ENCODE data around the gene SLC6A19. TPM values are rescaled to one million over a fixed set of nuclear protein-coding genes. Genes with fewer than 3 reads are reported as not detected.

SLC6A19 gene
- total RNA-seq, 1 experiment from 2014 or later = not detected

DNA sequence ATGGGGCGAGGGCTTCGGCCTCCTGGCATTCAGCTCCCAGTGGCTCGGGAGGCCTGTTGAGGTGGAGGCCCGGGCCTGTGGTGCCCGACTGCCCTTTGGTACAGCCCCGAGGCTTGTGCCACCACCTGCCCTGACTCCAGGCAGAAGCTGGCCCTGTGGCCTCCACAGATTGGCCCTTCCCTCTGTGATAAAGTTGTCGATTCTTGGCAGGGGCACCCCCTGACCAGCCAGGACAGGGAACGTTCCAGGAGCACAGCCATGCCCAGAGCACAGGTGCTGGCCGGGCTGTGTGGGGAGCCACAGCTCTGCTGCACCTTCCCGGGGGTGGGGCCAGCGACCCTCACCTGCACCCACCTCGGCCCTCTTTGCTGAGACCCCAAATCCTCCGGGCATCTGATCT lies 56.4 kb downstream of the SLC6A19 start:
- Histone ChIP-seq H3K4me1 (ENCODE audit: insufficient read depth, low read length, poor library complexity, severe bottlenecking) (no peaks in the 10 kb centered on the region), H3K9me3 (ENCODE audit: low read depth, low read length, poor library complexity, severe bottlenecking) (peaks cover 6% of the 10 kb centered on the region), H3K36me3 (ENCODE audit: insufficient read depth, low read length, poor library complexity, severe bottlenecking) (no peaks in the 10 kb centered on the region), H3K4me3 (ENCODE audit: low read depth, low read length, poor library complexity, severe bottlenecking) (no peak overlapping the region), H3K27me3 (replicated peaks; ENCODE audit: insufficient read depth, low read depth, low read length, poor library complexity) (no peaks in the 10 kb centered on the region), H3K27ac (ENCODE audit: low read depth, low read length, poor library complexity, severe bottlenecking) (no peak overlapping the region)
- no peak for DNase-seq (ENCODE audit: low spot score)
- no TSS peak for BruUV-seq (replicated peaks)
- ChIA-PET CTCF (interaction anchor here (0.5 kb wide), 1 partner anchor 351 kb away, joined by 3 read pairs; no protein-coding TSS in a partner anchor), POLR2A (ENCODE audit: low non-redundant PET) (no interaction called here)
- intact Hi-C loops (cut with micrococcal nuclease; ENCODE audit: unreplicated experiment) = no loop called here
- no peak for TF ChIP-seq EZH2 (IDR thresholded peaks at IDR 0.05; ENCODE audit: borderline replicate concordance, low read depth, low read length, poor library complexity, severe bottlenecking)
- TF ChIP-seq, protein P1, sequence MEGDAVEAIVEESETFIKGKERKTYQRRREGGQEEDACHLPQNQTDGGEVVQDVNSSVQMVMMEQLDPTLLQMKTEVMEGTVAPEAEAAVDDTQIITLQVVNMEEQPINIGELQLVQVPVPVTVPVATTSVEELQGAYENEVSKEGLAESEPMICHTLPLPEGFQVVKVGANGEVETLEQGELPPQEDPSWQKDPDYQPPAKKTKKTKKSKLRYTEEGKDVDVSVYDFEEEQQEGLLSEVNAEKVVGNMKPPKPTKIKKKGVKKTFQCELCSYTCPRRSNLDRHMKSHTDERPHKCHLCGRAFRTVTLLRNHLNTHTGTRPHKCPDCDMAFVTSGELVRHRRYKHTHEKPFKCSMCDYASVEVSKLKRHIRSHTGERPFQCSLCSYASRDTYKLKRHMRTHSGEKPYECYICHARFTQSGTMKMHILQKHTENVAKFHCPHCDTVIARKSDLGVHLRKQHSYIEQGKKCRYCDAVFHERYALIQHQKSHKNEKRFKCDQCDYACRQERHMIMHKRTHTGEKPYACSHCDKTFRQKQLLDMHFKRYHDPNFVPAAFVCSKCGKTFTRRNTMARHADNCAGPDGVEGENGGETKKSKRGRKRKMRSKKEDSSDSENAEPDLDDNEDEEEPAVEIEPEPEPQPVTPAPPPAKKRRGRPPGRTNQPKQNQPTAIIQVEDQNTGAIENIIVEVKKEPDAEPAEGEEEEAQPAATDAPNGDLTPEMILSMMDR (conservative IDR thresholded peaks at IDR 0.05; ENCODE audit: low read depth, low read length) = no peak

DNA sequence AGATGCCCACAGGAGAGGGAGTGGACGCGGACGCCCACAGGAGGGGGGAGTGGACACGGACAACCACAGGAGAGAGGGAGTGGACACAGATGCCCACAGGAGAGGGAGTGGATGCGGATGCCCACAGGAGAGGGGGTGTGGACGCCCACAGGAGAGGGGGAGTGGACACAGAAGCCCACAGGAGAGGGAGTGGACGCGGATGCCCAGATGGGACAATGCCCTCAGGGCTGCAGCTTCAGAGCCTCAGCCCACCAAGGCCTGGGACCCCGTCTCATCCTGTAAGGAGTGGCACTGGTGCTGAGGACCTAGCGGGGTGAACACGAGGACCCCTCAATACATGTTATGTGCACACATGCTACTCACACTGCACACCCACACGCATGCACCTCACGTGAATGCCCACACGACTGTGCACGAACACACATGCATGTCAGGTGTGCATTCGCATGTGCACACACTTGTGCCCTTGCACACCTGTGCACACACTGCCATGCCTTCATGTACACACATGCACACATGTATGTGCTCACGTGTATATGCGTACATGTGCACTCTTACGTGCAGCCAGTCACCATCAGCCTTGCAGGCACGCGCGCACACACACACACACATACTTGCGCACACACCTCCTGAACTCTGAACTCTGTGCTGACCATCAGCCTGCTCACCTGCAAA lies 58.5 kb downstream of the SLC6A19 start:
- H3K27ac ChIP-seq (ENCODE audit: low read depth, low read length, poor library complexity, severe bottlenecking) = no peak overlapping the region
- BruUV-seq (replicated peaks) = no TSS peak
- H3K9me3 ChIP-seq (ENCODE audit: low read depth, low read length, poor library complexity, severe bottlenecking) = peaks cover 8% of the 10 kb centered on the region
- no peaks in the 10 kb centered on the region for H3K27me3 ChIP-seq (replicated peaks; ENCODE audit: insufficient read depth, low read depth, low read length, poor library complexity)
- no peaks in the 10 kb centered on the region for H3K36me3 ChIP-seq (ENCODE audit: insufficient read depth, low read length, poor library complexity, severe bottlenecking)
- H3K4me1 ChIP-seq (ENCODE audit: insufficient read depth, low read length, poor library complexity, severe bottlenecking) = no peaks in the 10 kb centered on the region
- no peak overlapping the region for H3K4me3 ChIP-seq (ENCODE audit: low read depth, low read length, poor library complexity, severe bottlenecking)
- no peak for DNase-seq (ENCODE audit: low spot score)
- TF ChIP-seq, protein P1 (conservative IDR thresholded peaks at IDR 0.05; ENCODE audit: low read depth, low read length) = no peak
- TF ChIP-seq EZH2 (IDR thresholded peaks at IDR 0.05; ENCODE audit: borderline replicate concordance, low read depth, low read length, poor library complexity, severe bottlenecking) = no peak
- ChIA-PET CTCF (no interaction called here), POLR2A (ENCODE audit: low non-redundant PET) (no interaction called here)
- intact Hi-C loops (cut with micrococcal nuclease; ENCODE audit: unreplicated experiment) = no loop called here

DNA sequence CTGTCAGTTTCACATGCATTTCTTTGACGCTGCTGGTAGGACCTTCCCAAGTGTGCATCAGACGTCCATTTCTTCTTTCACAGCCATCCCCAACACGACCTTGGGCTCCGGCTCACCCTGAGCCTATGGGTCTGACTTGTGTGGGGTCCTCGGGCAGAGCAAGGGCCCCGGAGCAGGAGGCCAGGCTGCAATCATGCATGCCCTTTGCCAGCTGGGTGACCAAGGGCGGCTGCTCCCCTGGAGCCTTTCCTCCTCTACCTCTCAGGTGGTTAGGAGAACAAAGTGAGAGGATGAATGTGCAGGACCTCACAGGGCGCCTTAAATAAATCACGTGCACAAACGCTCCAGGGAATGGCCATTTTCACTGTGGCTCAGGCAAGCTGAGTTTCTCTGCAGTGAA lies 60.2 kb downstream of the SLC6A19 start:
- Histone ChIP-seq H3K9me3 (ENCODE audit: low read depth, low read length, poor library complexity, severe bottlenecking) (peaks cover 8% of the 10 kb centered on the region), H3K4me1 (ENCODE audit: insufficient read depth, low read length, poor library complexity, severe bottlenecking) (no peaks in the 10 kb centered on the region), H3K27me3 (replicated peaks; ENCODE audit: insufficient read depth, low read depth, low read length, poor library complexity) (no peaks in the 10 kb centered on the region), H3K27ac (ENCODE audit: low read depth, low read length, poor library complexity, severe bottlenecking) (no peak overlapping the region), H3K36me3 (ENCODE audit: insufficient read depth, low read length, poor library complexity, severe bottlenecking) (no peaks in the 10 kb centered on the region), H3K4me3 (ENCODE audit: low read depth, low read length, poor library complexity, severe bottlenecking) (no peak overlapping the region)
- BruUV-seq (replicated peaks) = no TSS peak
- TF ChIP-seq, protein P1 (conservative IDR thresholded peaks at IDR 0.05; ENCODE audit: low read depth, low read length) = no peak
- TF ChIP-seq EZH2 (IDR thresholded peaks at IDR 0.05; ENCODE audit: borderline replicate concordance, low read depth, low read length, poor library complexity, severe bottlenecking) = no peak
- POLR2A ChIA-PET (ENCODE audit: low non-redundant PET) = no interaction called here
- intact Hi-C loops (cut with micrococcal nuclease; ENCODE audit: unreplicated experiment) = no loop called here
- CTCF ChIA-PET = no interaction called here
- DNase-seq (ENCODE audit: low spot score) = no peak

All from A673 (cell line).